Mucosa of descending colon (tissue), 3 donors: ENCODE results near the gene SULF2. TPM values are rescaled to one million over a fixed set of nuclear protein-coding genes. Genes with fewer than 3 reads are reported as not detected.

ENCODE experiments used
- ATAC-seq: fragments of 200-7000 bp; cut with Tn5 transposase; one replicate; pipeline ENCODE4 v1.9.1; 2020; ENCODE audit warnings: mild to moderate bottlenecking, moderate library complexity
- DNase-seq, 3 donors: peaks; one replicate each; pipeline ENCODE4 v3.0.0-alpha.2; 2020
- H3K36me3 ChIP-seq: fragments of 200-600 bp; one replicate; pipeline ENCODE4 v1.8.0; 2021; ENCODE audit warnings: low read depth, mild to moderate bottlenecking
- H3K4me1 ChIP-seq: fragments of 200-600 bp; one replicate; pipeline ENCODE4 v1.8.0; 2021; ENCODE audit warnings: low read depth, mild to moderate bottlenecking
- H3K4me3 ChIP-seq: fragments of 200-600 bp; one replicate; pipeline ENCODE4 v1.8.0; 2021; ENCODE audit warnings: mild to moderate bottlenecking
- H3K9me3 ChIP-seq: fragments of 200-600 bp; one replicate; pipeline ENCODE4 v1.8.0; 2021; ENCODE audit warnings: mild to moderate bottlenecking
- intact Hi-C, 2 donors: fragments of 100-400 bp; cut with DNase I in 1 of 2; cut with micrococcal nuclease in 1 of 2; formaldehyde crosslinking; loops; one replicate each; pipeline versions ENCODE4 v1.11.0 to v1.11.1; 2022; cut with DNase I, micrococcal nuclease
- total RNA-seq, 3 donors: library from RNA; stranded (reverse); fragmentation: NEBNext Ultra II Directional in 2 of 3; extraction: Animal tissue kit (Norgen Biotek cat#: 25700) in 2 of 3; gene quantifications; one replicate each; pipeline versions ENCODE4 v1.2.1 to v1.2.4, GENCODE V29; 2021 to 2023
- TF ChIP-seq, protein P1 (sequence below): fragments of 200-600 bp; IDR thresholded peaks from one replicate; pipeline ENCODE4 v1.8.0; 2022; ENCODE audit warnings: antibody characterized with exemption, mild to moderate bottlenecking
- donor health status: DM: no; HTN: no; CAD: no; lungs with moderate emphysema.
- donor health status: DM: no; HTN: no; CAD: no.
- donor health status: DM: no; HTN: yes; CAD: no.

The SULF2 gene
- total RNA-seq, 3 donors from 2014 or later = 102 to 181 (median 144) TPM

DNA sequence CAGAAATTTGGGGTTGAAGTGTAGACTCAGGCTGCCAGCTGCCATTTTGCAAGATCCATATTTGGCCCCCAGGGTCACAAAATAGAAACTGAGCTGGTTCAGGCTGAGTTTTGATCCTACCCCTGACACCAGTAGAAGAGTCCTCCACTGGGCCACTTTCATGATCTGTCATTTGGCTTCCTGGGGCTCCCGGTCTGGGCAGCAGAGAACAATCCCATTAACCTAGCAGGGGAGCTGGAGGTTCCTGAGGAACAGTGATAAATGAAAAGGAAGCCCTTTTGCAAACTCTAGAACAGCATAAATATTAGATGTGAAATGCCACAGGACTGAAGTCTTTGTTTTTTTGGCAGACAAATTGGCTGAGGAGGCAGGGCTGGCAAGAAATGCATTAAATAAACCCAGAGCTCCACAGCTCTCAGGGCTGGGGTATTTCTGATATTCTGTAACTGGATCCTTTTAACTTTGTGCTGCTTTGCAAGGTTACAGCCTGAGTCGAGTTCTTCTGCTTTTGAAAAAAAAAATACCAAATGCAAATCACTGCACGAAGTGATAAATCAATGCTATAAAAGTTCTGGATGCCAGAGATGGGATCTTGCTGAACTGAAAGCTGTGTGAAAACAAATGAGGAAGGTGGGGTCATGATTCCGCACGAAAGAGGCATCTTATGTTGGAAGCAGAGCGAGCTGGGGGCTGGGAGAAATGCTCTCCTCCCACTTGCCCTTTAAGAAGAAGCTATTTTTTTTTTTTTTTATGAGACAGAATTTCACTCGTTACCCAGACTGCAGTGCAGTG lies 64.4 kb downstream of the SULF2 start:
- intact Hi-C loops = no loop called here
- H3K9me3 ChIP-seq = no peaks in the 10 kb centered on the region
- H3K4me1 ChIP-seq = no peaks in the 10 kb centered on the region
- ATAC-seq (no peak), DNase-seq (no peak)
- TF ChIP-seq, protein P1, sequence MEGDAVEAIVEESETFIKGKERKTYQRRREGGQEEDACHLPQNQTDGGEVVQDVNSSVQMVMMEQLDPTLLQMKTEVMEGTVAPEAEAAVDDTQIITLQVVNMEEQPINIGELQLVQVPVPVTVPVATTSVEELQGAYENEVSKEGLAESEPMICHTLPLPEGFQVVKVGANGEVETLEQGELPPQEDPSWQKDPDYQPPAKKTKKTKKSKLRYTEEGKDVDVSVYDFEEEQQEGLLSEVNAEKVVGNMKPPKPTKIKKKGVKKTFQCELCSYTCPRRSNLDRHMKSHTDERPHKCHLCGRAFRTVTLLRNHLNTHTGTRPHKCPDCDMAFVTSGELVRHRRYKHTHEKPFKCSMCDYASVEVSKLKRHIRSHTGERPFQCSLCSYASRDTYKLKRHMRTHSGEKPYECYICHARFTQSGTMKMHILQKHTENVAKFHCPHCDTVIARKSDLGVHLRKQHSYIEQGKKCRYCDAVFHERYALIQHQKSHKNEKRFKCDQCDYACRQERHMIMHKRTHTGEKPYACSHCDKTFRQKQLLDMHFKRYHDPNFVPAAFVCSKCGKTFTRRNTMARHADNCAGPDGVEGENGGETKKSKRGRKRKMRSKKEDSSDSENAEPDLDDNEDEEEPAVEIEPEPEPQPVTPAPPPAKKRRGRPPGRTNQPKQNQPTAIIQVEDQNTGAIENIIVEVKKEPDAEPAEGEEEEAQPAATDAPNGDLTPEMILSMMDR = no peak
- no peak overlapping the region for H3K4me3 ChIP-seq
- H3K36me3 ChIP-seq = no peaks in the 10 kb centered on the region

DNA sequence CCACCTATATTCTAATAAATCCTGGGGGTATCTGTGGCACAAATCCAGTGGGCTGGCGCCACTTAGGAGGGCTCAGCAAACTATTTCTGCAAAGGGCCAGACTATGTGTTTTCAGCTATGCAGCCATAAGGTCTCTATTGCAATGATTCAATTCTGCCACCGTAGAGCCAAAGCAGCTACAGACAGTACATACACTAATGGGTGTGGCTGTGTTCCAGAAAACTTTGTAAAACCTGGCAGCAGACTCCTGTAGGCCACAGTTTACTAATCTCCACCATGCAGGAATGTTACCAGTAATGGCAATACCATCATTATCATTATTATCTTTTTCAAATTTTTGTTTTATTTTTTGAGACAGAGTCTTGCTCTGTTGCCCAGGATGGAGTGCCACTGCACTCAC lies 65.7 kb downstream of the SULF2 start:
- TF ChIP-seq, protein P1 = no peak

DNA sequence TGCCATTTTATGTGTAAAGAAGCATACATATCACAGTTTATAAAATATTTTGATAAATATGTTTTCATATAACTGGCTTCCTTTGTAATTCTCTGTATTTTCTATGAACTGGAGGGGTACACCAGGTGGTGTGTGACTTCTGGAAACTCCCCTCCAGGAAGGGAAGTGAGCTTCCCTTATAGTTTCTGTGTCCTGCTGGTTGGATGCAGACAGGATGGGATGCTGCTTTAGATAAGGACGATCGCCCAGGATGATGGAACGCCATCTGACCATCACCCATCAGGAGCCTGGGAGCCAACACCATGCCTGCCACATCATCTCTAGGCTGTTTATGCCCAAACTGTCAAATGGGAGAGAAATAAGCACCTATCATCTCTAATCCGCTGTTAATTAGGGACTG lies 66.1 kb downstream of the SULF2 start:
- no peaks in the 10 kb centered on the region for H3K4me1 ChIP-seq
- H3K36me3 ChIP-seq = no peaks in the 10 kb centered on the region
- ATAC-seq = no peak
- H3K9me3 ChIP-seq = no peaks in the 10 kb centered on the region
- no peak for DNase-seq
- intact Hi-C loops = no loop called here
- H3K4me3 ChIP-seq = no peak overlapping the region
- TF ChIP-seq, protein P1 = no peak

More for the DNA sequence above, 65.7 kb downstream of the SULF2 start:
- intact Hi-C loops = no loop called here
- DNase-seq = no peak
- H3K4me1 ChIP-seq = no peaks in the 10 kb centered on the region
- H3K4me3 ChIP-seq = no peak overlapping the region
- no peaks in the 10 kb centered on the region for H3K9me3 ChIP-seq
- H3K36me3 ChIP-seq = no peaks in the 10 kb centered on the region
- ATAC-seq = peak; percentile 48

DNA sequence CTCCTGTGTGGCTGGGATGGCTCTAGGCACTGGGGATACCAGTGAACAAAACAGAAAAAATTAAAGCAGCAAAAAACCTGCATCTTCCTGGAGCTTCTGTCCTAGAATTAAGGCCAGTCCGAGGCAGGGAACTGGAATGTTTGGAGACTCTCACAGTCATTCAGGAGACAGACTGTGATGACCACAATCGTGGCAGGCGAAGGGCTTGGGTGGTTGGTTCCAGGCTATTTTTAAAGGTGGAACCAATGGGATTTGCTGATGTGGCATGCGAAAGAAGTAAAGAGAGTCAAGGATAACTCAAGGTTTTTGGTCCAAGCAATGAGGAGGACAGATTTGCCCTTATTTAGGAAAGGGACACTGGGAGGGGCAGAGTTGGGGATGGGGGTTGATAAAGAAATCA lies 66.9 kb downstream of the SULF2 start:
- intact Hi-C loops = no loop called here
- TF ChIP-seq, protein P1 = no peak
- DNase-seq = no peak
- no peak overlapping the region for H3K4me3 ChIP-seq
- H3K36me3 ChIP-seq = no peaks in the 10 kb centered on the region
- no peaks in the 10 kb centered on the region for H3K9me3 ChIP-seq
- ATAC-seq = no peak
- no peaks in the 10 kb centered on the region for H3K4me1 ChIP-seq

DNA sequence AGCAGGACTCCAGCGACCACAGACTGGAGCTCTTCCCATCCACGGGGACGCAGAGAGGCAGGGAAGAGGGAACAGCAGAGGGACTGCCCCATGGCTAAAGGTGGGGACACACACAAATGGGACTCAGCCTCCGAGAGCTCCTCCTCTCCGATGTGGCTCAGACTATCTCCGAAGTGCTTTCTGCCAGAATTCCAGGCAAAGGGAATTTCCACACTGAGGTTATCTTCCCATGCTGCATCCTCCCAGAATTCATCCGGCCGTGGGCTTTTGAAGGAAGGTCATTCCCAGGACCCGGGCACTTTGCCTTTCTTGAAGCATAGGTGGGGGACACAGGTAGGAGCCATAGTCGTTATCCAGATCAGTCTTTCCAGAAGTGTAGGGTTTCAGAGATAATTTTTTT lies 67.9 kb downstream of the SULF2 start:
- DNase-seq (no peak), ATAC-seq (no peak)
- no peaks in the 10 kb centered on the region for H3K4me1 ChIP-seq
- intact Hi-C loops = no loop called here
- no peaks in the 10 kb centered on the region for H3K9me3 ChIP-seq
- TF ChIP-seq, protein P1 = no peak
- H3K36me3 ChIP-seq = no peaks in the 10 kb centered on the region
- no peak overlapping the region for H3K4me3 ChIP-seq
